Heart left ventricle (tissue), 16 donors: ENCODE data around the gene SERAC1. TPM values are rescaled to one million over a fixed set of nuclear protein-coding genes. Genes with fewer than 3 reads are reported as not detected.

ENCODE experiments used
- ATAC-seq, 4 donors: fragments of 200-7000 bp; cut with Tn5 transposase; one replicate each; pipeline ENCODE4 v1.9.1; 2020 to 2022; ENCODE audit warnings: moderate library complexity in 4 of 4, mild to moderate bottlenecking in 3 of 4, moderate number of reproducible peaks in 1 of 4
- DNase-seq, 5 donors: peaks; one replicate each; pipeline ENCODE4 v3.0.0-alpha.2; 2020
- H3K27ac ChIP-seq, 12 donors: fragments of 200-600 bp; sonication (generic) in 4 of 12; one replicate each; pipeline versions ENCODE4 v1.5.0 to v1.8.0; 2016 to 2022; ENCODE audit warnings: mild to moderate bottlenecking in 2 of 12
- H3K27me3 ChIP-seq, 9 donors: fragments of 200-600 bp; sonication (generic) in 2 of 9; one replicate each; pipeline versions ENCODE4 v1.5.1 to v1.8.0; 2016 to 2022; ENCODE audit warnings: mild to moderate bottlenecking in 3 of 9
- H3K36me3 ChIP-seq, 9 donors: fragments of 200-600 bp; sonication (generic) in 2 of 9; one replicate each; pipeline versions ENCODE4 v1.5.0 to v1.8.0; 2018 to 2022; ENCODE audit warnings: mild to moderate bottlenecking in 2 of 9
- H3K4me1 ChIP-seq, 12 donors: fragments of 200-600 bp; sonication (generic) in 4 of 12; one replicate each; pipeline versions ENCODE4 v1.5.0 to v1.8.0; 2016 to 2022; ENCODE audit warnings: mild to moderate bottlenecking in 3 of 12
- H3K4me3 ChIP-seq, 12 donors: fragments of 200-600 bp; sonication (generic) in 4 of 12; one replicate each; pipeline versions ENCODE4 v1.5.0 to v1.8.0; 2017 to 2022; ENCODE audit warnings: mild to moderate bottlenecking in 9 of 12, moderate library complexity in 4 of 12
- H3K9me3 ChIP-seq, 12 donors: fragments of 200-600 bp; sonication (generic) in 4 of 12; one replicate each; pipeline versions ENCODE4 v1.5.0 to v1.8.0; 2016 to 2022; ENCODE audit warnings: mild to moderate bottlenecking in 1 of 12
- CTCF ChIP-seq, 12 donors: fragments of 200-600 bp; sonication (generic) in 4 of 12; IDR thresholded peaks; one replicate each; pipeline versions ENCODE4 v1.5.0 to v1.8.0; 2018 to 2022; ENCODE audit warnings: antibody characterized with exemption in 12 of 12, mild to moderate bottlenecking in 5 of 12
- POLR2A ChIP-seq, 2 donors: fragments of 450-650 bp; IDR thresholded peaks; one replicate each; pipeline ENCODE4 v1.6.1; 2017; ENCODE audit warnings: antibody characterized with exemption in 2 of 2, mild to moderate bottlenecking in 2 of 2, moderate library complexity in 2 of 2
- WGBS, 4 donors: extraction: QIAGEN DNeasy Blood & Tissue Kit in 2 of 4; methylation state at CpG; one replicate each; pipeline versions ENCODE4 v1.1.5 to v1.1.7; 2013 to 2018; 5-methylcytosine and 5-hydroxymethylcytosine counted together
- intact Hi-C, 10 donors: fragments of 100-400 bp; cut with DNase I; formaldehyde crosslinking; loops; one replicate each; pipeline versions ENCODE4 v1.11.1 to v1.14.2; 2022
- polyA plus RNA-seq, 2 donors: library from polyadenylated mRNA; stranded (reverse); fragments of 200-250 nt; gene quantifications; one replicate each; pipeline ENCODE4 v1.2.3, GENCODE V29; 2013
- total RNA-seq, 9 donors: library from RNA; depleted of rRNA in 2 of 9; stranded (reverse); fragments of >200 nt in 2 of 9; fragmentation: NEBNext Ultra II Directional in 3 of 9; extraction: Animal tissue kit (Norgen Biotek cat#: 25700) in 3 of 9; gene quantifications; one replicate each; pipeline versions ENCODE4 v1.1.0 to v1.2.4, GENCODE V29; 2016 to 2023
- donor health status: ischemic (EF 13 %, LVEDD 7.1; RV severe dilation, severe dysfunction).
- donor health status: healthy with polysubstance abuse.
- donor health status: DM: no; HTN: yes; CAD: no.
- donor health status: DM: no; HTN: no; CAD: no.
- donor health status: ischemic (EF 25% LVEDD 6.9; RV normal size, moderate dysfunction).
- donor health status: ischemic (EF 25% LVEDD 5.7; RV mildly dilated, moderate dysfunction).
- donor health status: healthy.
- donor health status: DM: yes; HTN: yes; CAD: no.
- donor health status: ischemic (EF 35%, LVEDD 5.7; RV mildly dilated, moderate dysfunction).
- donor health status: nonischemic (EF 11% LVEDD 7.7; RV severe dilation, severe dysfunction).
- donor health status: DM: yes; HTN: yes; CAD: no.
- donor health status: PGD.
- donor health status: ischemic (EF 29% LVEDD 5.4; RV normal size, mild dysfunction).
- donor health status: nonischemic (EF 23%, LVEDD 6.1; RV moderate dilation, normal function).

SERAC1 gene
- total and polyA plus RNA-seq, 11 donors = 1.5 to 7.0 (median 5.5) TPM

- WGBS, 4 donors = 84 to 88% (median 87%) methylated on average over 30 to 34 of the region's 34 CpGs
- Histone ChIP-seq H3K27me3 (no peaks in the 10 kb centered on the region), H3K36me3 (peaks cover 0 to 87% (median 39%) of the 10 kb centered on the region in 9 donors), H3K9me3 (no peaks in the 10 kb centered on the region), H3K27ac (peak overlapping the region in 1 of 12 donors; percentile 64), H3K4me1 (peaks cover 0 to 39% (median 8%) of the 10 kb centered on the region in 12 donors), H3K4me3 (no peak overlapping the region)
- peak in 1 of 5 donors; percentile 31 for DNase-seq
- no peak for TF ChIP-seq CTCF (IDR thresholded peaks at IDR 0.05)
- TF ChIP-seq POLR2A (IDR thresholded peaks at IDR 0.05) = no peak
- intact Hi-C loops = loop anchor here (1.0 to 10.0 kb wide), 12 partner anchors 44 to 757 kb away; partner anchors contain the start of gene SYNJ2 (in 6 of the 10)
- peak in 3 of 4 donors; percentile 9 to 16 (median 12) for ATAC-seq
Measured at GRCh38 chr6:158071121-158072082, 96.7 kb downstream of the SERAC1 start.

- WGBS, 4 donors = 96 to 97% (median 97%) methylated on average over 10 of the region's 10 CpGs
- Histone ChIP-seq H3K4me1 (peaks cover 0 to 39% (median 8%) of the 10 kb centered on the region in 12 donors), H3K4me3 (no peak overlapping the region), H3K27me3 (no peaks in the 10 kb centered on the region), H3K27ac (peak overlapping the region in 6 of 12 donors; percentile 33 to 64 (median 50)), H3K9me3 (no peaks in the 10 kb centered on the region), H3K36me3 (peaks cover 0 to 87% (median 39%) of the 10 kb centered on the region in 9 donors)
- ATAC-seq = no peak
- intact Hi-C loops = loop anchor here in 8 of 10 donors (2.0 to 10.0 kb wide), 9 partner anchors 43 to 756 kb away; partner anchors contain the start of gene SYNJ2 (in 3 of the 8)
- TF ChIP-seq CTCF (IDR thresholded peaks at IDR 0.05) (no peak), POLR2A (IDR thresholded peaks at IDR 0.05) (no peak)
- DNase-seq = no peak
Measured at GRCh38 chr6:158070513-158070912, 97.5 kb downstream of the SERAC1 start.

- Histone ChIP-seq H3K36me3 (peaks cover 0 to 88% (median 46%) of the 10 kb centered on the region in 9 donors), H3K4me1 (peaks cover 0 to 39% (median 8%) of the 10 kb centered on the region in 12 donors), H3K9me3 (no peaks in the 10 kb centered on the region), H3K4me3 (no peak overlapping the region), H3K27ac (peak overlapping the region in 8 of 12 donors; percentile 22 to 73 (median 56)), H3K27me3 (no peaks in the 10 kb centered on the region)
- DNase-seq (no peak), ATAC-seq (peak in 1 of 4 donors; percentile 20)
- 67 to 73% (median 69%) methylated on average over 6 of the region's 6 CpGs for WGBS, 4 donors
- TF ChIP-seq POLR2A (IDR thresholded peaks at IDR 0.05) = no peak
- TF ChIP-seq CTCF (IDR thresholded peaks at IDR 0.05) = no peak
- intact Hi-C loops = loop anchor here in 9 of 10 donors (2.0 to 10.0 kb wide), 10 partner anchors 42 to 755 kb away; partner anchors contain the start of gene SYNJ2 (in 3 of the 9)
Measured at GRCh38 chr6:158069800-158070195, 98.3 kb downstream of the SERAC1 start.
